Epithelial cell of proximal tubule (primary cell): ENCODE measurements around the gene PERM1. TPM values are rescaled to one million over a fixed set of nuclear protein-coding genes. Genes with fewer than 3 reads are reported as not detected.

ENCODE experiments used
- DNase-seq: peaks from one replicate; pipeline ENCODE4 v3.0.0-alpha.2; 2011; ENCODE audit warnings: low read depth
- H3K4me3 ChIP-seq: 2 replicates; pipeline ENCODE4 v1.5.1; 2011; ENCODE audit warnings: low read depth, mild to moderate bottlenecking, low read length
- CTCF ChIP-seq: conservative IDR thresholded peaks from 2 replicates; pipeline ENCODE4 v1.5.1; 2012; ENCODE audit warnings: low read depth, mild to moderate bottlenecking, low read length
- total RNA-seq: library from RNA; depleted of rRNA; stranded (reverse); fragments of >200 nt; gene quantifications from 2 replicates; pipeline ENCODE4 v1.2.3, GENCODE V29; 2015

The PERM1 gene
- total RNA-seq, 1 donor from 2014 or later = not detected

GRCh38 chr1:939511-940106, 42.3 kb downstream of the PERM1 start:
- peak overlapping the region; percentile 23 for H3K4me3 ChIP-seq
- DNase-seq = no peak
- no peak for TF ChIP-seq CTCF

GRCh38 chr1:938711-939489, 43.0 kb downstream of the PERM1 start:
- no peak for DNase-seq
- no peak for TF ChIP-seq CTCF
- no peak overlapping the region for H3K4me3 ChIP-seq

- H3K4me3 ChIP-seq = no peak overlapping the region
- no peak for DNase-seq
- TF ChIP-seq CTCF = peak; percentile 81
These were observed 43.7 kb downstream of the PERM1 start for GRCh38 chr1:938088-938683.

GRCh38 chr1:937521-937920, 44.4 kb downstream of the PERM1 start:
- no peak for DNase-seq
- no peak for TF ChIP-seq CTCF
- no peak overlapping the region for H3K4me3 ChIP-seq

GRCh38 chr1:936348-937264, 45.3 kb downstream of the PERM1 start:
- no peak for DNase-seq
- no peak for TF ChIP-seq CTCF
- no peak overlapping the region for H3K4me3 ChIP-seq

- no peak for TF ChIP-seq CTCF
- DNase-seq = no peak
These were observed 46.1 kb downstream of the PERM1 start for GRCh38 chr1:935751-936231.

More at GRCh38 chr1:935751-936231, 46.1 kb downstream of the PERM1 start:
- H3K4me3 ChIP-seq = no peak overlapping the region
